ENCODE measurements around the gene CLRN2.

CLRN2 gene

GRCh38 chr4:17521595-17521994 lies 6.6 kb downstream of the CLRN2 start:
- no peak for DNase-seq (ENCODE audit: low read depth)
- no peak for TF ChIP-seq CTCF (conservative IDR thresholded peaks at IDR 0.05; ENCODE audit: control insufficient read depth, insufficient read depth, low read depth, low read length)
- H3K4me3 ChIP-seq (ENCODE audit: control insufficient read depth, low read depth, low read length) = no peak overlapping the region

GRCh38 chr4:17523662-17524061 lies 8.7 kb downstream of the CLRN2 start:
- H3K4me3 ChIP-seq (ENCODE audit: control insufficient read depth, low read depth, low read length) = no peak overlapping the region
- DNase-seq (ENCODE audit: low read depth) = no peak
- no peak for TF ChIP-seq CTCF (conservative IDR thresholded peaks at IDR 0.05; ENCODE audit: control insufficient read depth, insufficient read depth, low read depth, low read length)

- no peak for DNase-seq (ENCODE audit: low read depth)
- no peak for TF ChIP-seq CTCF (conservative IDR thresholded peaks at IDR 0.05; ENCODE audit: control insufficient read depth, insufficient read depth, low read depth, low read length)
- H3K4me3 ChIP-seq (ENCODE audit: control insufficient read depth, low read depth, low read length) = no peak overlapping the region
These were observed 11.9 kb downstream of the CLRN2 start for GRCh38 chr4:17526695-17527477.

GRCh38 chr4:17528551-17529165 lies 13.7 kb downstream of the CLRN2 start:
- no peak for DNase-seq (ENCODE audit: low read depth)
- H3K4me3 ChIP-seq (ENCODE audit: control insufficient read depth, low read depth, low read length) = no peak overlapping the region
- TF ChIP-seq CTCF (conservative IDR thresholded peaks at IDR 0.05; ENCODE audit: control insufficient read depth, insufficient read depth, low read depth, low read length) = no peak

- no peak for TF ChIP-seq CTCF (conservative IDR thresholded peaks at IDR 0.05; ENCODE audit: control insufficient read depth, insufficient read depth, low read depth, low read length)
- H3K4me3 ChIP-seq (ENCODE audit: control insufficient read depth, low read depth, low read length) = no peak overlapping the region
- DNase-seq (ENCODE audit: low read depth) = no peak
These were observed 16.7 kb downstream of the CLRN2 start for GRCh38 chr4:17531538-17532285.

- TF ChIP-seq CTCF (conservative IDR thresholded peaks at IDR 0.05; ENCODE audit: control insufficient read depth, insufficient read depth, low read depth, low read length) = no peak
These were observed 19.7 kb downstream of the CLRN2 start for GRCh38 chr4:17534705-17535104.

More at GRCh38 chr4:17534705-17535104, 19.7 kb downstream of the CLRN2 start:
- no peak for DNase-seq (ENCODE audit: low read depth)
- H3K4me3 ChIP-seq (ENCODE audit: control insufficient read depth, low read depth, low read length) = no peak overlapping the region
